Cardiac muscle cell (in vitro differentiated cells and primary cell): ENCODE measurements around the gene ARHGEF26. TPM values are rescaled to one million over a fixed set of nuclear protein-coding genes. Genes with fewer than 3 reads are reported as not detected.
A peak's percentile ranks its signal among the peaks of the same experiment; 100 is the strongest.

Experiments
- DNase-seq, 2 donors: peaks; one replicate each; pipeline versions ENCODE4 v3.0.0 to v3.0.0-alpha.2; 2010 to 2017; ENCODE audit warnings: low read depth in 1 of 2, low spot score in 1 of 2
- H3K27ac ChIP-seq: fragments of 200-600 bp; sonication (generic); 2 replicates; pipeline ENCODE4 v1.5.1; 2016
- H3K27me3 ChIP-seq: fragments of 200-600 bp; sonication (generic); 2 replicates; pipeline ENCODE4 v1.6.0; 2016; ENCODE audit warnings: control low read depth
- H3K36me3 ChIP-seq: fragments of 200-600 bp; sonication (generic); 2 replicates; pipeline ENCODE4 v1.5.1; 2016; ENCODE audit warnings: control low read depth
- H3K4me1 ChIP-seq: fragments of 200-600 bp; sonication (generic); 2 replicates; pipeline ENCODE4 v1.8.1; 2017; ENCODE audit warnings: low read depth, mild to moderate bottlenecking, mixed run types
- H3K4me3 ChIP-seq: fragments of 200-600 bp; sonication (generic); 2 replicates; pipeline ENCODE4 v1.5.1; 2016; ENCODE audit warnings: mild to moderate bottlenecking
- H3K9me3 ChIP-seq: fragments of 200-600 bp; sonication (generic); 2 replicates; pipeline ENCODE4 v1.5.1; 2017; ENCODE audit warnings: low read depth, mild to moderate bottlenecking, control low read depth
- CTCF ChIP-seq: IDR thresholded peaks from 2 replicates; pipeline ENCODE4 v1.5.1; 2012; ENCODE audit warnings: low read depth, mild to moderate bottlenecking, low read length
- polyA plus RNA-seq: library from polyadenylated mRNA; unstranded; fragments of >200 nt; fragmentation: Nextera tagmentation; extraction: Ambion mirVana; gene quantifications from 2 replicates; pipeline ENCODE4 v1.2.1, GENCODE V29; 2016
- total RNA-seq: library from RNA; depleted of rRNA; stranded (reverse); fragments of >200 nt; gene quantifications from 2 replicates; pipeline ENCODE4 v1.2.3, GENCODE V29; 2016

Gene ARHGEF26
- total and polyA plus RNA-seq, 2 experiments from 2014 or later = 3.4 to 4.2 TPM

- Histone ChIP-seq H3K36me3 (no peaks in the 10 kb centered on the region), H3K27me3 (peaks cover 32% of the 10 kb centered on the region), H3K27ac (no peak overlapping the region), H3K9me3 (no peaks in the 10 kb centered on the region), H3K4me1 (peaks cover 6% of the 10 kb centered on the region), H3K4me3 (no peak overlapping the region)
- TF ChIP-seq CTCF = no peak
- no peak for DNase-seq
These were observed 1.2 kb upstream of the ARHGEF26 start for GRCh38 chr3:154119951-154120350.

- no peak overlapping the region for H3K27ac ChIP-seq
- peaks cover 6% of the 10 kb centered on the region for H3K4me1 ChIP-seq
These were observed 736 bp downstream of the ARHGEF26 start for GRCh38 chr3:154121701-154122551.

DNA sequence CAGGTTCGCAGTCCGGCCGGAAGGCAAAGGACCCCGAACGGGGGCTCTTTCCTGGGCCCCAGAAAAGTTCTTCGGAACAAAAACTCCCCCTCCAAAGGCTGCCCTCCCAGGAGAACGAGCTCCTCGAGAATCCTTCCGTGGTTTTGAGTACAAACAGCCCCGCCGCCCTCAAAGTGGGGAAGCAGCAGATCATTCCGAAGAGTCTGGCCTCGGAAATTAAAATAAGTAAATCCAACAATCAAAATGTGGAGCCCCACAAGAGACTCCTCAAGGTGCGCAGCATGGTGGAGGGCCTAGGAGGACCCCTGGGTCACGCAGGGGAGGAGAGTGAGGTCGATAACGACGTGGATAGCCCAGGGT, 1.3 kb downstream of the ARHGEF26 start:
- no peak overlapping the region for H3K27ac ChIP-seq
- DNase-seq = no peak
- H3K4me3 ChIP-seq = peak overlapping the region; percentile 52
- peaks cover 6% of the 10 kb centered on the region for H3K4me1 ChIP-seq
- TF ChIP-seq CTCF = no peak
- H3K9me3 ChIP-seq = no peaks in the 10 kb centered on the region
- H3K27me3 ChIP-seq = peaks cover 29% of the 10 kb centered on the region
- no peaks in the 10 kb centered on the region for H3K36me3 ChIP-seq

More at GRCh38 chr3:154121701-154122551, 736 bp downstream of the ARHGEF26 start:
- peak overlapping the region; percentile 52 for H3K4me3 ChIP-seq
- H3K9me3 ChIP-seq = no peaks in the 10 kb centered on the region
- DNase-seq = peak; percentile 41 to 52
- H3K36me3 ChIP-seq = no peaks in the 10 kb centered on the region
- peaks cover 32% of the 10 kb centered on the region for H3K27me3 ChIP-seq
- TF ChIP-seq CTCF = no peak

DNA sequence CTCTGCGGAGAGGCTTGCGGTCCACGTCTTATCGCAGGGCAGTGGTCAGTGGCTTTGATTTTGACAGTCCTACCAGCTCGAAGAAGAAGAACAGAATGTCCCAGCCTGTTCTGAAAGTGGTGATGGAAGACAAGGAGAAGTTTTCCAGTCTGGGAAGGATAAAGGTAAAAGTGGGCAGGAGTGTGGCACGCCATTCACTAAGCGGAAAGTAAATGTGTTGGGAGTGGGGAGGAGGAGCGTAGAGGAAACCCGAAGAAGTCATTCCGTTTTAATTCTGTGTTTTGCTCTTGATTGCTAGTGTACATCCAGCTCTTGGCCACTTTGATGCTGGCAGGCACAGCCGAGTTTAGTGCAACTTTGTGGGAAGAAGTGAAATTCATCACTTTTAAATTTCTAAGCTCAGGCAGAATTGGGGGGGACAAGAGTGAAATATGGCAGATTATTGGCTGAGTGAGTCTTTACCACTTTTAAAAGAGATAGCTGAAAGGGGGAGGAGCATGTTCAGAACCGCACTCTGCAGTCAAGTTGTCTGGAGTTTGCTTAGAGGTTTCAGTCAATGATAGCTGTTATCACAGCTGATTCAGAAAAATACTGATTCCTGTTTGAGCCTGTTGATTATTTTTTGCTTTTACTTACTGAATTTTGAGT, 1.8 kb downstream of the ARHGEF26 start:
- H3K27me3 ChIP-seq = peaks cover 26% of the 10 kb centered on the region
- H3K9me3 ChIP-seq = no peaks in the 10 kb centered on the region
- DNase-seq = peak; percentile 32 to 47
- H3K27ac ChIP-seq = no peak overlapping the region
- peak overlapping the region; percentile 52 for H3K4me3 ChIP-seq
- no peaks in the 10 kb centered on the region for H3K36me3 ChIP-seq
- no peak for TF ChIP-seq CTCF
- H3K4me1 ChIP-seq = peaks cover 6% of the 10 kb centered on the region

GRCh38 chr3:154123906-154124305, 2.7 kb downstream of the ARHGEF26 start:
- no peak for TF ChIP-seq CTCF
- no peak overlapping the region for H3K4me3 ChIP-seq
- peak in 1 of 2 donors; percentile 23 for DNase-seq
- H3K36me3 ChIP-seq = no peaks in the 10 kb centered on the region
- H3K27me3 ChIP-seq = peaks cover 22% of the 10 kb centered on the region
- H3K27ac ChIP-seq = no peak overlapping the region
- peaks cover 6% of the 10 kb centered on the region for H3K4me1 ChIP-seq
- H3K9me3 ChIP-seq = no peaks in the 10 kb centered on the region
